AG09309 (cell line): ENCODE results near the gene KANSL1L.

ENCODE experiments used
- DNase-seq: peaks from one replicate; pipeline ENCODE4 v3.0.0-alpha.2; 2010; ENCODE audit warnings: low read depth
- H3K4me3 ChIP-seq: 2 replicates; pipeline ENCODE4 v1.5.1; 2011; ENCODE audit warnings: mild to moderate bottlenecking, low read depth, low read length, moderate library complexity; ENCODE audit not compliant: control insufficient read depth
- CTCF ChIP-seq: IDR thresholded peaks from 2 replicates; pipeline ENCODE4 v1.5.1; 2011; ENCODE audit warnings: mild to moderate bottlenecking, low read depth, low read length, inconsistent platforms; ENCODE audit not compliant: insufficient read depth, control insufficient read depth; ENCODE audit errors: missing control alignments

KANSL1L gene

GRCh38 chr2:210171309-210172218 lies at the start of gene KANSL1L:
TSS of gene KANSL1L (minus strand) at chr2:210171409. CDS start at chr2:210154582, 16,827 bp downstream.
- no peak for TF ChIP-seq CTCF
- H3K4me3 ChIP-seq, result peak within 1 kb of the TSS; percentile 68
- DNase-seq, result peak; percentile 80

- no peak overlapping the region for H3K4me3 ChIP-seq
- TF ChIP-seq CTCF, result no peak
- DNase-seq, result no peak
Measured at GRCh38 chr2:210215120-210215519, 43.9 kb upstream of the KANSL1L start.

GRCh38 chr2:210210185-210210584 lies 39.0 kb upstream of the KANSL1L start:
- DNase-seq, result no peak
- TF ChIP-seq CTCF, result no peak
- H3K4me3 ChIP-seq, result no peak overlapping the region

- H3K4me3 ChIP-seq, result no peak overlapping the region
- no peak for TF ChIP-seq CTCF
- DNase-seq, result no peak
Measured at GRCh38 chr2:210207929-210208328, 36.7 kb upstream of the KANSL1L start.

- H3K4me3 ChIP-seq, result no peak overlapping the region
- TF ChIP-seq CTCF, result no peak
- no peak for DNase-seq
Measured at GRCh38 chr2:210203558-210203957, 32.3 kb upstream of the KANSL1L start.

GRCh38 chr2:210203147-210203546 lies 31.9 kb upstream of the KANSL1L start:
- DNase-seq, result no peak
- TF ChIP-seq CTCF, result no peak
- no peak overlapping the region for H3K4me3 ChIP-seq

- no peak for TF ChIP-seq CTCF
- no peak for DNase-seq
- H3K4me3 ChIP-seq, result no peak overlapping the region
Measured at GRCh38 chr2:210199854-210200253, 28.6 kb upstream of the KANSL1L start.
